HG02571 (cell line): Measurements from ENCODE around the gene OR10G8.

Experiments
- ATAC-seq: cut with Tn5 transposase; IDR thresholded peaks from one replicate; pipeline ENCODE4 v1.9.1; 2021; ENCODE audit warnings: mild to moderate bottlenecking, moderate library complexity; ENCODE audit not compliant: unreplicated experiment

The OR10G8 gene

GRCh38 chr11:124077266-124077665 is 50.7 kb downstream of the OR10G8 start:
- ATAC-seq, result no peak

GRCh38 chr11:124078591-124078990 is 52.0 kb downstream of the OR10G8 start:
- ATAC-seq, result no peak

- ATAC-seq, result no peak
Measured at GRCh38 chr11:124079631-124080326, 53.2 kb downstream of the OR10G8 start.
